ENCODE measurements around the gene PCDHGC3. TPM values are rescaled to one million over a fixed set of nuclear protein-coding genes. Genes with fewer than 3 reads are reported as not detected.
A peak's percentile ranks its signal among the peaks of the same experiment; 100 is the strongest.

PCDHGC3 gene
- total RNA-seq, 1 donor from 2014 or later = 41.9 TPM

DNA sequence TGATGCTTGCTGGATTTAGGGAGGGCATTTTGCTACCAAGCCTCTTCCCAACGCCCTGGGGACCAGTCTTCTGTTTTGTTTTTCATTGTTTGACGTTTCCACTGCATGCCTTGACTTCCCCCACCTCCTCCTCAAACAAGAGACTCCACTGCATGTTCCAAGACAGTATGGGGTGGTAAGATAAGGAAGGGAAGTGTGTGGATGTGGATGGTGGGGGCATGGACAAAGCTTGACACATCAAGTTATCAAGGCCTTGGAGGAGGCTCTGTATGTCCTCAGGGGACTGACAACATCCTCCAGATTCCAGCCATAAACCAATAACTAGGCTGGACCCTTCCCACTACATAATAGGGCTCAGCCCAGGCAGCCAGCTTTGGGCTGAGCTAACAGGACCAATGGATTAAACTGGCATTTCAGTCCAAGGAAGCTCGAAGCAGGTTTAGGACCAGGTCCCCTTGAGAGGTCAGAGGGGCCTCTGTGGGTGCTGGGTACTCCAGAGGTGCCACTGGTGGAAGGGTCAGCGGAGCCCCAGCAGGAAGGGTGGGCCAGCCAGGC is 36.1 kb downstream of the PCDHGC3 start:
- TF ChIP-seq CTCF (IDR thresholded peaks at IDR 0.05; ENCODE audit: insufficient read depth, low read length, poor library complexity, severe bottlenecking) = no peak
- H3K4me3 ChIP-seq (ENCODE audit: low read depth, low read length) = no peak overlapping the region
- H3K27me3 ChIP-seq (ENCODE audit: control insufficient read depth, insufficient read depth, low read length) = no peaks in the 10 kb centered on the region
- no peak for DNase-seq (ENCODE audit: low read depth)
- peaks cover 3% of the 10 kb centered on the region for H3K36me3 ChIP-seq (ENCODE audit: control insufficient read depth, insufficient read depth, low read length)

GRCh38 chr5:141512390-141512910 is 36.7 kb downstream of the PCDHGC3 start:
- Histone ChIP-seq H3K27me3 (ENCODE audit: control insufficient read depth, insufficient read depth, low read length) (no peaks in the 10 kb centered on the region), H3K4me3 (ENCODE audit: low read depth, low read length) (no peak overlapping the region), H3K36me3 (ENCODE audit: control insufficient read depth, insufficient read depth, low read length) (peaks cover 3% of the 10 kb centered on the region)
- TF ChIP-seq CTCF (IDR thresholded peaks at IDR 0.05; ENCODE audit: insufficient read depth, low read length, poor library complexity, severe bottlenecking) = peak; percentile 92
- DNase-seq (ENCODE audit: low read depth) = no peak

GRCh38 chr5:141512911-141513626 is 37.3 kb downstream of the PCDHGC3 start:
- Histone ChIP-seq H3K27me3 (ENCODE audit: control insufficient read depth, insufficient read depth, low read length) (no peaks in the 10 kb centered on the region), H3K4me3 (ENCODE audit: low read depth, low read length) (peak overlapping the region; percentile 27), H3K36me3 (ENCODE audit: control insufficient read depth, insufficient read depth, low read length) (peaks cover 3% of the 10 kb centered on the region)
- DNase-seq (ENCODE audit: low read depth) = no peak
- TF ChIP-seq CTCF (IDR thresholded peaks at IDR 0.05; ENCODE audit: insufficient read depth, low read length, poor library complexity, severe bottlenecking) = no peak

- Histone ChIP-seq H3K36me3 (ENCODE audit: control insufficient read depth, insufficient read depth, low read length) (peaks cover 3% of the 10 kb centered on the region), H3K27me3 (ENCODE audit: control insufficient read depth, insufficient read depth, low read length) (no peaks in the 10 kb centered on the region), H3K4me3 (ENCODE audit: low read depth, low read length) (peak overlapping the region; percentile 27)
- no peak for TF ChIP-seq CTCF (IDR thresholded peaks at IDR 0.05; ENCODE audit: insufficient read depth, low read length, poor library complexity, severe bottlenecking)
- DNase-seq (ENCODE audit: low read depth) = peak; percentile 90
Measured at GRCh38 chr5:141513627-141514329, 38.0 kb downstream of the PCDHGC3 start.

DNA sequence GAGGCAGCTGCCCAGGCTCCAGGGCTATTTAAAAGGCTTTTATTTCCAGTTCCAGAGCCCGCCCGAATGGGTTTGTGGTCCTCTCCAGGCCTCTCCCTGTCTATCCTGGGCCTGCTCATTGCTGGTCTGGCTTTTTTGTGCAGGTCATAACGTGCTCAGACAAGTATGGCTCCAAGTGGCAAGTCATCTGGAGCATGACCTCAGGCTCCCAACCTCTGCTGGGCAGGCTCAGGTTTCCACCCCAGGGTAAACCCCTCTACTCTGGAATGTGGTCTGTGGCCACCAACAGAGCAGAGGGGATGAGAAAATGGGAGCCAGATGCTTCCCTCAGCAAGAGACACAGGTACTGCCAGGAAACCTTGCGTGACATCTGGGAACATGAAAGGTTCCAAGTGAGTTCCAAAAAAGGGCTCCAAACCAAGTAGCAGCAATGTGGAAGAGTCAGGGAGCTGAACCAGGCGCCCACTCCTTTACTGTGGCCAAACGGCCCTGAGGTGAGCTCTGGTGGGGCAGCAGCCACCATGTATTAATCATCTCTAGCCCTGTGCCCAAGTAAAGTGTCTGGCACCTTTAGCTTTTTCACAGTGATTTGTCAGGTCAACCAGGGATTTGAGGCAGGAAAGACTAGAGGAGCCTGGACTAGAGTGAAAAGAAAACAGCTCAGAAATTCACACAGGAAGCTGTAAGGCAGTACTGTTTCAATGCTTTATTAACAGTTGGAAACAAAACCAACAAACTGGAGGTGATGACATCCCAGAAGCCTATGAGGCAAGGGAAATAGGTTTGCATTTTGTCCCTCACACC is 38.8 kb downstream of the PCDHGC3 start:
- no peak for TF ChIP-seq CTCF (IDR thresholded peaks at IDR 0.05; ENCODE audit: insufficient read depth, low read length, poor library complexity, severe bottlenecking)
- Histone ChIP-seq H3K27me3 (ENCODE audit: control insufficient read depth, insufficient read depth, low read length) (no peaks in the 10 kb centered on the region), H3K36me3 (ENCODE audit: control insufficient read depth, insufficient read depth, low read length) (peaks cover 3% of the 10 kb centered on the region), H3K4me3 (ENCODE audit: low read depth, low read length) (no peak overlapping the region)
- DNase-seq (ENCODE audit: low read depth) = no peak

Measured in kidney epithelial cell (primary cell).